Measurements from ENCODE around the gene HCAR3. TPM values are rescaled to one million over a fixed set of nuclear protein-coding genes. Genes with fewer than 3 reads are reported as not detected.
"Not testable (repeated sequence)": the region's sequence is repeated elsewhere in the genome, so short reads cannot be mapped to it uniquely, and the experiment has no call there.

The HCAR3 gene
- total RNA-seq, 1 experiment from 2014 or later: not detected

- H3K36me3 ChIP-seq (replicated peaks; ENCODE audit: control insufficient read depth, insufficient read depth, low read length): no peaks in the 10 kb centered on the region
- DNase-seq: peak; percentile 61
- no peak within 1 kb of the TSS for H3K4me3 ChIP-seq (ENCODE audit: insufficient read depth, low read depth, low read length)
- H3K27me3 ChIP-seq (ENCODE audit: control insufficient read depth, insufficient read depth, low read length): no peaks in the 10 kb centered on the region
Observed at GRCh38 chr12:122730215-122731014, 13.8 kb upstream of the HCAR3 start, which contains the start of gene HCAR1. TSS of gene HCAR1 (minus strand) at chr12:122730844. CDS start at chr12:122730339, 505 bp downstream.

- DNase-seq: no peak
- Histone ChIP-seq H3K36me3 (replicated peaks; ENCODE audit: control insufficient read depth, insufficient read depth, low read length) (no peaks in the 10 kb centered on the region), H3K27me3 (ENCODE audit: control insufficient read depth, insufficient read depth, low read length) (no peaks in the 10 kb centered on the region), H3K4me3 (ENCODE audit: insufficient read depth, low read depth, low read length) (no peak overlapping the region)
Observed at GRCh38 chr12:122729583-122730214, 13.1 kb upstream of the HCAR3 start.

DNA sequence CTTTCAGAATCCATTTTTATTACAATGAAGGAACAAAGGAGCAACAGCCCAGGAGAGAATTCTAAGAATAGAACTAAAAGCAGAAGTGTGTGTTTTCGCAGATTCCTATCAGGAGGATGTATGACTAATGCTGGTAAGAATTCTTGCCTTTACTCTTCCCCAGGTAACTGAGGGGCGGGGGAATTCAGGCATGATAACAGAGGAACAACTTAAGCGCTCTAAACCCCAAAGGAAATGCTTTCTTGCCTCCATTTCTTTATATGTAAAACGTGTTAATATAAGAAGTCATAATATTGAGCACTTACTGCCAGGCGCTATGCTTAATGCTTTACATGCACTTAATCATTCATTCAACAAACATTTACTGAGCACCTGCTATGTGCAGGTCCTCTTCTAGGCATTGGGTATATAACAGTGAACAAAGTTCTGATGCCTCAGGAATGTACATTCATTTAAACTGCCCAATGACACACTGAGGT lies 9.5 kb upstream of the HCAR3 start:
- Histone ChIP-seq H3K4me3 (ENCODE audit: insufficient read depth, low read depth, low read length) (no peak overlapping the region), H3K36me3 (replicated peaks; ENCODE audit: control insufficient read depth, insufficient read depth, low read length) (no peaks in the 10 kb centered on the region), H3K27me3 (ENCODE audit: control insufficient read depth, insufficient read depth, low read length) (no peaks in the 10 kb centered on the region)
- no peak for DNase-seq

GRCh38 chr12:122725452-122726079 lies 9.0 kb upstream of the HCAR3 start:
- Histone ChIP-seq H3K27me3 (ENCODE audit: control insufficient read depth, insufficient read depth, low read length) (no peaks in the 10 kb centered on the region), H3K4me3 (ENCODE audit: insufficient read depth, low read depth, low read length) (no peak overlapping the region), H3K36me3 (replicated peaks; ENCODE audit: control insufficient read depth, insufficient read depth, low read length) (no peaks in the 10 kb centered on the region)
- no peak for DNase-seq

DNA sequence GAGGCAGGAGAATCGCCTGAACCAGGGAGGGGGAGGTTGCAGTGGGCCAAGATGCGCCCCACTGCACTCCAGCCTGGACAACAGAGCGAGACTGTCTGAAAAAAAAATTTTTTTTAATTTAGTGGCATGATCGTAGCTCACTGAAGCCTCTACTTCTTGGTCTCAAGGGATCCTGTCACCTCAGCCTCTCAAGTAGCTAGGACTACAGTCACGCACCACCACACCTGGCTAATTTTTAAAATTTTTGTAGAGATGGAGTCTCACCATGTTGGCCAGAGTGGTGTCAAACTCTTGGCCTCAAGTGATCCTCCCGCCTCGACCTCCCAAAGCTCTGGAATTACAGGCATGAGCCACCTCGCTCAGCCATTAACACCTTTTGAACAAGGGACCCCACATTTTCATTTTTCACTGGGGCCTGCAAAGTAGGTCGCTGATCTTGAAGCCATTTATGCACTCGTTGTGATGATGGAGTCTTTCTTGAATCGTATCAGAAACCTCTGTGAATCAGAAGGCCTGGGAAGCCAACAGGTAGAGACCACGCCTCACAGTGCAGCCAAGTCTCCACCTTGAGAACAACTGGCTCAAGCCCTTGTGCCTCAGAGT lies 8.1 kb upstream of the HCAR3 start:
- Histone ChIP-seq H3K36me3 (replicated peaks; ENCODE audit: control insufficient read depth, insufficient read depth, low read length) (no peaks in the 10 kb centered on the region), H3K27me3 (ENCODE audit: control insufficient read depth, insufficient read depth, low read length) (no peaks in the 10 kb centered on the region), H3K4me3 (ENCODE audit: insufficient read depth, low read depth, low read length) (no peak overlapping the region)
- no peak for DNase-seq

DNA sequence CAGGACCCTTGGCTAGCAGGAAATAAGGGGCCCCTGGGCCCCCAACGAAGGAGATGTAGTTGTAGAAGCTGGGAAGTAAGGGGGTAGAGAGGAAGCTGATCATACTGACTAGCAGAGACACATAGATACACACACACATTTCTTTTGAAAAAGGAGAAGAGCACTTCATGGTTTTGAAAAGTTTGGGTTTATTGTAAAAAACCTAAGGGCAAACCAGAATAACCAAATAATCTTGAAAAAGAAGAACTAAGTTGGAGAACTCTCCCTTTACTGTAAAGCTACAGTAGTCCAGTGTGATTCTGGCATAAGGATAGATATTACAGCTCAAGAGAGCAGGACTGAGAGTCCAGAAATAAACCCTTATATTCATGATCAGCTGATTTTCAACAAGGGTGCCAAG lies 5.8 kb upstream of the HCAR3 start:
- no peak overlapping the region for H3K4me3 ChIP-seq (ENCODE audit: insufficient read depth, low read depth, low read length)
- no peaks in the 10 kb centered on the region for H3K27me3 ChIP-seq (ENCODE audit: control insufficient read depth, insufficient read depth, low read length)
- DNase-seq: no peak
- no peaks in the 10 kb centered on the region for H3K36me3 ChIP-seq (replicated peaks; ENCODE audit: control insufficient read depth, insufficient read depth, low read length)

GRCh38 chr12:122721057-122721545 lies 4.5 kb upstream of the HCAR3 start:
- Histone ChIP-seq H3K36me3 (replicated peaks; ENCODE audit: control insufficient read depth, insufficient read depth, low read length) (no peaks in the 10 kb centered on the region), H3K4me3 (ENCODE audit: insufficient read depth, low read depth, low read length) (no peak overlapping the region), H3K27me3 (ENCODE audit: control insufficient read depth, insufficient read depth, low read length) (no peaks in the 10 kb centered on the region)
- no peak for DNase-seq

DNA sequence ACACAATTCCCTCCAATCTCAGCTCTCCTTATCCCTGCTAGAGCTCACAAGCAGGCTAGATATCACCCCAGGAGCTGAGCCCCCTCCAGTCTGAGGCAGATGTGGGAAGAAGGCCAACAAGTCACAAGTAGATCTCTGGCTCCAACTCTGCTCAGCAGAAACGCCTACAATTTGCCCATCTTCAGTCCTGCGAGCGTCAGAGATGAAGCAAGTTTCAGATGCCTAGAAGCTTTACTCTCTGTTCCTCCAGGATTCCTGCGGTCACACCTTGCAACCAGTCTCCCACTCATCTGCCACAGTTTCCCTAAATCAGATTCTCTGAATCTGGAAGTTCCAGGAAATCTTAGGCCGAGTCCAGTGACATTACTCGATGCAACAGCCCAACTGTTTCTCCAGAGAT lies 1.4 kb downstream of the HCAR3 start:
- not testable (repeated sequence) for H3K36me3 ChIP-seq (replicated peaks; ENCODE audit: control insufficient read depth, insufficient read depth, low read length); DNase-seq

DNA sequence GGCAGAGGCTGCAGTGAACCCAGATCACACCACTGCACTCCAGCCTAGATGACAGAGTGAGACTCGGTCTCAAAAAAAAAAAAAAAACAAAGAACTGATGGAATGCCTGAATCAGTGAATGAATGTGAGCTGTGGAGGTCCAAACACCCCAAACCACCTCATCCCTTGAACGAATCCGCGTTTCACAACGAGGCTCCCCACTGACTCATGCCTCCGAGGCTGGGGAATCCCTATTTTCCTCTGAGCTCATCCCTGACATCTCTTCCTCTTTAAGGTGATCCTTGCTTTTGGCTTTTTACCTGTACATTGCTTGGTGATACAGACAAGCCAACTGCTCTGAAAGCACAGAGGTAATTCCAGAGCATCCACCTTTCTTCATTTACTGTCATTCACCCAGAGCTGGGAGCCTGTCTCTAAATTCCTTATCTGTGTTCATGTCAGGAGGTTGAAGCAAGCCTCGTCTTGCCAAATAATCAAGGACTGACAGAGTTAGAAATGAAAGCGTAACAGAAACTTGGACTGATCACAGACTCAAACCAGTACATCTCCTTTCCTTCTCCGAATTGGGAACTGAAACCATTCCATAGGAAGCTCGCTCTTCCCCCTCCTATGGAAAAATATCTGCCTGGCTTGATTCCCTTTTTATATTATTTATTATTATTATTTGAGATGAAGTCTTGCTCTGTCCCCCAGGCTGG lies 3.0 kb downstream of the HCAR3 start:
- not testable (repeated sequence) for H3K4me3 ChIP-seq (ENCODE audit: insufficient read depth, low read depth, low read length); DNase-seq; H3K27me3 ChIP-seq (ENCODE audit: control insufficient read depth, insufficient read depth, low read length); H3K36me3 ChIP-seq (replicated peaks; ENCODE audit: control insufficient read depth, insufficient read depth, low read length)

More for the DNA sequence above, 1.4 kb downstream of the HCAR3 start:
- not testable (repeated sequence) for H3K4me3 ChIP-seq (ENCODE audit: insufficient read depth, low read depth, low read length); H3K27me3 ChIP-seq (ENCODE audit: control insufficient read depth, insufficient read depth, low read length)

DNA sequence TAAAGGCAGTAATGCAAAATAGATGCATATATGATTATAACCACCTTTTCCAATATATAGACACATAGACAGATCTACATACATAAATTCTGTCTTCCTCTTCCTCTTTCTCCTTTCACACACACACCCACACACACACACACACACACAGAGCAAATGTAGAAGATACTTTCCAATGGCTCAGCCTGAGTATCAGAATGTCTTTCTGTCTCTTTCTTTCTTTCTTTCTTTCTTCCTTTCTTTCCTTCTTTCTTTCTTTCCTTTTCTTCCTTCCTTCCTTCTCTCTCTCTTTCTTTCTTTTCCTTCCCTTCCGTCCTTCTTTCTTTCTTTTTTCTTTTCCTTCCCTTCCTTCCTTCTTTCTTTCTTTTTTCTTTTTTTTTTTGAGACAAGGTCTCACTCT lies 5.3 kb downstream of the HCAR3 start:
- H3K27me3 ChIP-seq (ENCODE audit: control insufficient read depth, insufficient read depth, low read length); H3K4me3 ChIP-seq (ENCODE audit: insufficient read depth, low read depth, low read length); DNase-seq; H3K36me3 ChIP-seq (replicated peaks; ENCODE audit: control insufficient read depth, insufficient read depth, low read length): not testable (repeated sequence)

GRCh38 chr12:122710341-122710740 lies 6.3 kb downstream of the HCAR3 start:
- not testable (repeated sequence) for H3K27me3 ChIP-seq (ENCODE audit: control insufficient read depth, insufficient read depth, low read length); H3K36me3 ChIP-seq (replicated peaks; ENCODE audit: control insufficient read depth, insufficient read depth, low read length); DNase-seq; H3K4me3 ChIP-seq (ENCODE audit: insufficient read depth, low read depth, low read length)

- not testable (repeated sequence) for H3K27me3 ChIP-seq (ENCODE audit: control insufficient read depth, insufficient read depth, low read length); H3K36me3 ChIP-seq (replicated peaks; ENCODE audit: control insufficient read depth, insufficient read depth, low read length); DNase-seq; H3K4me3 ChIP-seq (ENCODE audit: insufficient read depth, low read depth, low read length)
Observed at GRCh38 chr12:122709287-122709686, 7.3 kb downstream of the HCAR3 start.

GRCh38 chr12:122703841-122704240 lies 12.8 kb downstream of the HCAR3 start:
- DNase-seq; H3K36me3 ChIP-seq (replicated peaks; ENCODE audit: control insufficient read depth, insufficient read depth, low read length); H3K4me3 ChIP-seq (ENCODE audit: insufficient read depth, low read depth, low read length); H3K27me3 ChIP-seq (ENCODE audit: control insufficient read depth, insufficient read depth, low read length): not testable (repeated sequence)

All from H7 (cell line).